ENCODE measurements around the gene CWC22.
"Not testable (repeated sequence)": the region's sequence is repeated elsewhere in the genome, so short reads cannot be mapped to it uniquely, and the experiment has no call there.

Gene CWC22

GRCh38 chr2:179949438-179949837 lies 57.7 kb downstream of the CWC22 start:
- FAIRE-seq = no peak

- FAIRE-seq = no peak
Measured at GRCh38 chr2:179948058-179948457, 59.0 kb downstream of the CWC22 start.

- FAIRE-seq = no peak
Measured at GRCh38 chr2:179946810-179947615, 60.1 kb downstream of the CWC22 start.

GRCh38 chr2:179946346-179946745 lies 60.8 kb downstream of the CWC22 start:
- no peak for FAIRE-seq

- FAIRE-seq = no peak
Measured at GRCh38 chr2:179939259-179939658, 67.8 kb downstream of the CWC22 start.

- no peak for FAIRE-seq
Measured at GRCh38 chr2:179938026-179938425, 69.1 kb downstream of the CWC22 start.

- no peak for FAIRE-seq
Measured at GRCh38 chr2:179936654-179937053, 70.4 kb downstream of the CWC22 start.

GRCh38 chr2:179936141-179936540 lies 71.0 kb downstream of the CWC22 start:
- no peak for FAIRE-seq

- no peak for FAIRE-seq
Measured at GRCh38 chr2:179932786-179933185, 74.3 kb downstream of the CWC22 start.

- FAIRE-seq = no peak
Measured at GRCh38 chr2:179931502-179931901, 75.6 kb downstream of the CWC22 start.

- FAIRE-seq = not testable (repeated sequence)
Measured at GRCh38 chr2:179929997-179930396, 77.1 kb downstream of the CWC22 start.

- no peak for FAIRE-seq
Measured at GRCh38 chr2:179927041-179927440, 80.1 kb downstream of the CWC22 start.

GRCh38 chr2:179925713-179926112 lies 81.4 kb downstream of the CWC22 start:
- FAIRE-seq = no peak

GRCh38 chr2:179917272-179917671 lies 89.8 kb downstream of the CWC22 start:
- no peak for FAIRE-seq

- FAIRE-seq = no peak
Measured at GRCh38 chr2:179915395-179915992, 91.6 kb downstream of the CWC22 start.

GRCh38 chr2:179913809-179914208 lies 93.3 kb downstream of the CWC22 start:
- no peak for FAIRE-seq

GRCh38 chr2:179911569-179911968 lies 95.5 kb downstream of the CWC22 start:
- FAIRE-seq = no peak

- FAIRE-seq = no peak
Measured at GRCh38 chr2:179910735-179911113, 96.4 kb downstream of the CWC22 start.

GRCh38 chr2:179909845-179910734 lies 97.0 kb downstream of the CWC22 start:
- no peak for FAIRE-seq

- no peak for FAIRE-seq
Measured at GRCh38 chr2:179900655-179901054, 106.4 kb downstream of the CWC22 start.

GRCh38 chr2:179899666-179900065 lies 107.4 kb downstream of the CWC22 start:
- no peak for FAIRE-seq

- no peak for FAIRE-seq
Measured at GRCh38 chr2:179898873-179899272, 108.2 kb downstream of the CWC22 start.
